HepG2 (cell line): ENCODE data around the gene WDR86. TPM values are rescaled to one million over a fixed set of nuclear protein-coding genes. Genes with fewer than 3 reads are reported as not detected.

ENCODE experiments used
- ATAC-seq: fragments of 200-7000 bp; cut with Tn5 transposase; 3 replicates; pipeline ENCODE4 v1.9.1; 2020; ENCODE audit warnings: mild to moderate bottlenecking, moderate library complexity
- BruUV-seq: library from RNA; stranded (reverse); fragments of 400-500 nt; replicated peaks from 2 replicates; lab custom pipeline; 2021; lab: Mats Ljungman, UMichigan
- CTCF ChIA-PET: fragments of 300-600 bp; formaldehyde crosslinking; extraction: SDS; loops from one replicate; lab custom pipeline; 2021; ENCODE audit warnings: low total read pairs, inconsistent platforms, low intra/inter-chr PET ratio; lab: Yijun Ruan, JAX
- POLR2A ChIA-PET: fragments of 350-600 bp; sonication (Branson Sonifier 250); formaldehyde crosslinking; loops from one replicate; lab custom pipeline; 2020; ENCODE audit warnings: antibody characterized with exemption, inconsistent platforms; lab: Yijun Ruan, JAX
- DNase-seq: peaks from one replicate; pipeline ENCODE4 v3.0.0-alpha.2; 2015; ENCODE audit warnings: low spot score
- FAIRE-seq: peaks from 3 replicates; lab custom pipeline; 2011; peaks lifted over from hg19 to GRCh38; lab: Jason Lieb, UNC
- H2AFZ ChIP-seq: one replicate; pipeline ENCODE4 v1.6.1; 2011; ENCODE audit warnings: low read length, inconsistent platforms
- H3K27ac ChIP-seq: fragments of 300-600 bp; 3 replicates; pipeline ENCODE4 v1.8.0; 2011; ENCODE audit warnings: mixed run types, mild to moderate bottlenecking, mixed read lengths, low read length, inconsistent platforms; ENCODE audit not compliant: insufficient read depth; ENCODE audit errors: extremely low read length
- H3K27me3 ChIP-seq, 2 experiments: fragments of 200-600 bp in 1 of 2; 2 replicates in 1 of 2; 3 replicates in 1 of 2; pipeline versions ENCODE4 v1.6.0 to v1.8.0; 2011; ENCODE audit warnings: low read length in 2 of 2, mild to moderate bottlenecking in 2 of 2, moderate library complexity in 2 of 2, inconsistent platforms in 1 of 2; ENCODE audit not compliant: insufficient read depth in 2 of 2, control insufficient read depth in 1 of 2
- H3K36me3 ChIP-seq, 2 experiments: fragments of 200-600 bp in 1 of 2; replicated peaks in 1 of 2; 2 replicates in 1 of 2; 3 replicates in 1 of 2; pipeline versions ENCODE4 v1.5.1 to v1.8.0; 2011; ENCODE audit warnings: low read length in 2 of 2, inconsistent platforms in 1 of 2; ENCODE audit not compliant: insufficient read depth in 2 of 2, control insufficient read depth in 1 of 2
- H3K4me1 ChIP-seq: 2 replicates; pipeline ENCODE4 v1.5.1; 2012; ENCODE audit warnings: low read length, inconsistent platforms; ENCODE audit not compliant: insufficient read depth
- H3K4me2 ChIP-seq: 2 replicates; pipeline ENCODE4 v1.6.0; 2011; ENCODE audit warnings: low read depth, low read length, inconsistent platforms
- H3K4me3 ChIP-seq, 3 experiments: fragments of 200-600 bp in 1 of 3; sonication (generic), shearing (Covaris generic) in 1 of 3; replicated peaks in 1 of 3; 2 replicates each; pipeline ENCODE4 v1.5.1; 2011 to 2016; ENCODE audit warnings: low read length in 3 of 3, inconsistent platforms in 2 of 3, low read depth in 2 of 3, mild to moderate bottlenecking in 2 of 3, control low read depth in 1 of 3, mixed read lengths in 1 of 3; ENCODE audit not compliant: insufficient read depth in 1 of 3
- H3K79me2 ChIP-seq: one replicate; pipeline ENCODE4 v1.6.1; 2011; ENCODE audit warnings: low read length, inconsistent platforms; ENCODE audit not compliant: insufficient read depth
- H3K9ac ChIP-seq: 2 replicates; pipeline ENCODE4 v1.6.0; 2011; ENCODE audit warnings: mild to moderate bottlenecking, low read depth, low read length, inconsistent platforms; ENCODE audit not compliant: insufficient read depth
- H3K9me3 ChIP-seq: 2 replicates; pipeline ENCODE4 v1.5.1; 2012; ENCODE audit warnings: mild to moderate bottlenecking, low read length
- H4K20me1 ChIP-seq: 2 replicates; pipeline ENCODE4 v1.6.0; 2011; ENCODE audit warnings: inconsistent platforms, mild to moderate bottlenecking, low read length, moderate library complexity; ENCODE audit not compliant: insufficient read depth
- EED ChIP-seq: sonication (generic); formaldehyde crosslinking; IDR thresholded peaks from 2 replicates; pipeline ENCODE4 v1.5.0; 2020; ENCODE audit warnings: mild to moderate bottlenecking, missing genetic modification reagents
- HNF4A ChIP-seq: sonication (generic); formaldehyde crosslinking; IDR thresholded peaks from 2 replicates; pipeline ENCODE4 v1.4.0; 2020; ENCODE audit warnings: missing genetic modification reagents
- HNRNPL ChIP-seq: fragments of 200-400 bp; formaldehyde crosslinking; IDR thresholded peaks from 2 replicates; pipeline ENCODE4 v1.6.1; 2017; ENCODE audit warnings: mild to moderate bottlenecking, low read depth, low read length
- HOXA5 ChIP-seq: sonication (generic); formaldehyde crosslinking; IDR thresholded peaks from 2 replicates; pipeline ENCODE4 v1.4.0; 2020; ENCODE audit warnings: missing genetic modification reagents
- RARA ChIP-seq: IDR thresholded peaks from 2 replicates; pipeline ENCODE4 v1.6.1; 2016; ENCODE audit warnings: missing genetic modification reagents, missing compliant biosample characterization
- RBFOX2 ChIP-seq: fragments of 200-400 bp; formaldehyde crosslinking; IDR thresholded peaks from 2 replicates; pipeline ENCODE4 v1.6.1; 2017; ENCODE audit warnings: low read depth, mild to moderate bottlenecking, low read length
- RCOR2 ChIP-seq: IDR thresholded peaks from 2 replicates; pipeline ENCODE4 v1.6.1; 2016; ENCODE audit warnings: missing biosample characterization, missing genetic modification reagents
- SETDB1 ChIP-seq: sonication (generic); formaldehyde crosslinking; IDR thresholded peaks from 2 replicates; pipeline ENCODE4 v1.5.1; 2020; ENCODE audit warnings: missing genetic modification reagents, mild to moderate bottlenecking, borderline replicate concordance
- SMARCE1 ChIP-seq: fragments of 450-650 bp; IDR thresholded peaks from 2 replicates; pipeline ENCODE4 v1.6.1; 2017; ENCODE audit warnings: borderline replicate concordance
- ZNF253 ChIP-seq: sonication (generic); formaldehyde crosslinking; IDR thresholded peaks from 2 replicates; pipeline ENCODE4 v1.8.0; 2022; ENCODE audit warnings: mild to moderate bottlenecking, missing genetic modification reagents, borderline replicate concordance
- ZNF776 ChIP-seq: sonication (generic); formaldehyde crosslinking; IDR thresholded peaks from 2 replicates; pipeline ENCODE4 v1.4.0; 2020; ENCODE audit warnings: mild to moderate bottlenecking, missing genetic modification reagents
- WGBS: methylation state at CpG from one replicate; pipeline ENCODE4 v1.1.6; 2017; ENCODE audit warnings: low lambda C conversion rate; 5-methylcytosine and 5-hydroxymethylcytosine counted together
- in situ Hi-C: cut with HindIII; loops from 2 replicates; pipeline ENCODE4 v1.10.0; 2017; ENCODE audit warnings: low pct_unique_long_range_greater_than_20kb; ENCODE audit not compliant: extremely low pct_ligation_motif_present
- intact Hi-C: fragments of 100-400 bp; cut with micrococcal nuclease; formaldehyde crosslinking; loops from one replicate; pipeline ENCODE4 v1.10.0; 2022; ENCODE audit not compliant: unreplicated experiment
- polyA plus RNA-seq, 8 experiments: library from polyadenylated mRNA; depleted of rRNA in 3 of 8; stranded (reverse) in 7 of 8; unstranded in 1 of 8; fragments of >200 nt; fragmentation: Illumina TruSeq in 4 of 8; extraction: Trizol in 4 of 8; gene quantifications; 2 replicates each; pipeline versions ENCODE4 v1.2.1 to v1.2.3, GENCODE V29; 2011 to 2016; ENCODE audit warnings: low read depth in 4 of 8, missing spikeins in 1 of 8, mixed read lengths in 1 of 8; ENCODE audit not compliant: insufficient read depth in 1 of 8
- total RNA-seq, 5 experiments: library from RNA; depleted of rRNA; stranded (reverse); fragments of >200 nt; fragmentation: Illumina TruSeq; extraction: Trizol; gene quantifications; 2 replicates each; pipeline ENCODE4 v1.2.3, GENCODE V29; 2016; ENCODE audit warnings: low read depth in 1 of 5
- TF ChIP-seq, protein P1 (sequence below): sonication (generic); formaldehyde crosslinking; IDR thresholded peaks from 2 replicates; pipeline ENCODE4 v1.4.0; 2020; ENCODE audit warnings: missing genetic modification reagents, borderline replicate concordance
- TF ChIP-seq, protein P2 (sequence below): sonication (generic); formaldehyde crosslinking; IDR thresholded peaks from 2 replicates; pipeline ENCODE4 v1.5.0; 2020; ENCODE audit warnings: missing genetic modification reagents
- TF ChIP-seq, protein P3 (sequence below): sonication (generic); formaldehyde crosslinking; IDR thresholded peaks from 2 replicates; pipeline ENCODE4 v1.8.0; 2023; ENCODE audit warnings: mild to moderate bottlenecking, missing genetic modification reagents
- TF ChIP-seq, protein P4 (sequence below): sonication (generic); formaldehyde crosslinking; IDR thresholded peaks from 2 replicates; pipeline ENCODE4 v1.8.1; 2023; ENCODE audit warnings: missing genetic modification reagents, mild to moderate bottlenecking, borderline replicate concordance

Gene WDR86
- total and polyA plus RNA-seq, 2 of the 13 experiments (the other 11 are each of a cell fraction or from before 2014, with no cell fraction given): 0.11 to 2.9 TPM

DNA sequence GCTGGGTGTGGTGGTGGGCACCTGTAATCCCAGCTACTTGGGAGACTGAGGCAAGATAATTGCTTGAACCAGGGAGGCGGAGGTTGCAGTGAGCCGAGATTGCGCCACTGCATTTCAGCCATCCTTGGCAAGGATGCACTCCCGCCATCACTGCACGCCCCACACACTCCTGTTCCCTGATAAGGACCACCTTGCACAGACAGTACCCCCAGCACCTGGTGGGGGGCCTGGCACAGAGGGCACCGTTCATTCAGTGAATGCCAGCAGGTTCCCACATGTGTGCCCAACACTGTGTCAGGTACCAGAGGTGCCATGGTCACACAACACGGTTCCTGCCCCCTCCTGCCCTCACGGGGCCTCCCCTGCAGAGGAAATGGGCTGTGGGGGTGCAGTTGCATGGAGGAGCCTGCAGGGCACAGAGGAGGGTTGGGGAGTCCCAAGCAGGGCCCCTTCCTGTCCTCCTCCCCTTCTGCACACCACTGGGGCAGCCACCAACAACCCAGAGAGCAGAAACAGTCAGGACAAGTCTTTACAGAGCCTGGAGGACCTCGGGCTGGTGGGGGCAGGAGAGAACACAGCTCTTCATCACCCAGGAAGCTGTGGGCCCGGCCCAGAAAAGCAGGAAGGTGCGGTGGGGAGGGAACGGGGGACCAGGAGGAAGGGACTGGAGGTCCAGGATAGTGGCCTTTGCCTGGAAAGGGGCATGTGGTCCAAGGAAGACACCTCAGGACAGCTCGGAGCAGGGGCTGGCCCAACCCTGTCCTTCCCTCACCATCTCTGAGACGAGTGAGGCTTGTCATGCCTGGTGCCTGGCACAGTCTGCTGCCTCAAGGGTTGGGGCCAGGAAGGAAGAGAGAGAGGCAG, 23.1 kb upstream of the WDR86 start:
- H3K4me3 ChIP-seq: no peak overlapping the region
- no TSS peak for BruUV-seq
- POLR2A ChIA-PET: no interaction called here
- in situ Hi-C loops: no loop called here
- no peak for TF ChIP-seq HOXA5 (CRISPR knock-in tag)
- TF ChIP-seq SETDB1 (CRISPR knock-in tag): no peak
- TF ChIP-seq, protein P1, sequence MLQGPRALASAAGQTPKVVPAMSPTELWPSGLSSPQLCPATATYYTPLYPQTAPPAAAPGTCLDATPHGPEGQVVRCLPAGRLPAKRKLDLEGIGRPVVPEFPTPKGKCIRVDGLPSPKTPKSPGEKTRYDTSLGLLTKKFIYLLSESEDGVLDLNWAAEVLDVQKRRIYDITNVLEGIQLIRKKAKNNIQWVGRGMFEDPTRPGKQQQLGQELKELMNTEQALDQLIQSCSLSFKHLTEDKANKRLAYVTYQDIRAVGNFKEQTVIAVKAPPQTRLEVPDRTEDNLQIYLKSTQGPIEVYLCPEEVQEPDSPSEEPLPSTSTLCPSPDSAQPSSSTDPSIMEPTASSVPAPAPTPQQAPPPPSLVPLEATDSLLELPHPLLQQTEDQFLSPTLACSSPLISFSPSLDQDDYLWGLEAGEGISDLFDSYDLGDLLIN: no peak
- TF ChIP-seq SMARCE1: no peak
- no peak for TF ChIP-seq HNRNPL
- TF ChIP-seq, protein P2, sequence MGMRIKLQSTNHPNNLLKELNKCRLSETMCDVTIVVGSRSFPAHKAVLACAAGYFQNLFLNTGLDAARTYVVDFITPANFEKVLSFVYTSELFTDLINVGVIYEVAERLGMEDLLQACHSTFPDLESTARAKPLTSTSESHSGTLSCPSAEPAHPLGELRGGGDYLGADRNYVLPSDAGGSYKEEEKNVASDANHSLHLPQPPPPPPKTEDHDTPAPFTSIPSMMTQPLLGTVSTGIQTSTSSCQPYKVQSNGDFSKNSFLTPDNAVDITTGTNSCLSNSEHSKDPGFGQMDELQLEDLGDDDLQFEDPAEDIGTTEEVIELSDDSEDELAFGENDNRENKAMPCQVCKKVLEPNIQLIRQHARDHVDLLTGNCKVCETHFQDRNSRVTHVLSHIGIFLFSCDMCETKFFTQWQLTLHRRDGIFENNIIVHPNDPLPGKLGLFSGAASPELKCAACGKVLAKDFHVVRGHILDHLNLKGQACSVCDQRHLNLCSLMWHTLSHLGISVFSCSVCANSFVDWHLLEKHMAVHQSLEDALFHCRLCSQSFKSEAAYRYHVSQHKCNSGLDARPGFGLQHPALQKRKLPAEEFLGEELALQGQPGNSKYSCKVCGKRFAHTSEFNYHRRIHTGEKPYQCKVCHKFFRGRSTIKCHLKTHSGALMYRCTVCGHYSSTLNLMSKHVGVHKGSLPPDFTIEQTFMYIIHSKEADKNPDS (CRISPR knock-in tag): no peak
- TF ChIP-seq RBFOX2: no peak
- TF ChIP-seq RCOR2 (CRISPR knock-in tag): no peak
- no peak for TF ChIP-seq EED (CRISPR knock-in tag)
- TF ChIP-seq, protein P3, sequence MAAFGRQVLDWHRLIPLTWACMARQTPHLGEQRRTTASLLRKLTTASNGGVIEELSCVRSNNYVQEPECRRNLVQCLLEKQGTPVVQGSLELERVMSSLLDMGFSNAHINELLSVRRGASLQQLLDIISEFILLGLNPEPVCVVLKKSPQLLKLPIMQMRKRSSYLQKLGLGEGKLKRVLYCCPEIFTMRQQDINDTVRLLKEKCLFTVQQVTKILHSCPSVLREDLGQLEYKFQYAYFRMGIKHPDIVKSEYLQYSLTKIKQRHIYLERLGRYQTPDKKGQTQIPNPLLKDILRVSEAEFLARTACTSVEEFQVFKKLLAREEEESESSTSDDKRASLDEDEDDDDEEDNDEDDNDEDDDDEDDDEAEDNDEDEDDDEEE (CRISPR knock-in tag): no peak
- no peak for TF ChIP-seq HNF4A (CRISPR knock-in tag)
- TF ChIP-seq ZNF776: no peak
- TF ChIP-seq ZNF253: no peak
- TF ChIP-seq, protein P4, sequence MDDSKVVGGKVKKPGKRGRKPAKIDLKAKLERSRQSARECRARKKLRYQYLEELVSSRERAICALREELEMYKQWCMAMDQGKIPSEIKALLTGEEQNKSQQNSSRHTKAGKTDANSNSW (CRISPR knock-in tag): no peak
- TF ChIP-seq RARA (CRISPR knock-in tag): no peak
- TF ChIP-seq, all 625 proteins: peak for 0
- Histone ChIP-seq H3K4me1 (no peaks in the 10 kb centered on the region), H3K4me2 (no peak overlapping the region), H2AFZ (no peak overlapping the region), H3K9me3 (no peaks in the 10 kb centered on the region), H4K20me1 (no peaks in the 10 kb centered on the region), H3K79me2 (no peaks in the 10 kb centered on the region), H3K9ac (no peak overlapping the region), H3K36me3 (no peaks in the 10 kb centered on the region), H3K27me3 (peaks cover 11 to 71% of the 10 kb centered on the region in 2 experiments), H3K27ac (no peak overlapping the region)
- CTCF ChIA-PET: no interaction called here
- WGBS: 49% methylated on average over 6 of the region's 14 CpGs
- FAIRE-seq (no peak), ATAC-seq (peak; percentile 49), DNase-seq (no peak)
- intact Hi-C loops: no loop called here
